CD4-positive, alpha-beta T cell treated with Interleukin-4 for 1 hour (primary cell): ENCODE results near the gene GPR139.

ENCODE experiments used
- DNase-seq, 2 donors: peaks; one replicate each; pipeline ENCODE4 v3.0.0-alpha.2; 2020 to 2022

The GPR139 gene

DNA sequence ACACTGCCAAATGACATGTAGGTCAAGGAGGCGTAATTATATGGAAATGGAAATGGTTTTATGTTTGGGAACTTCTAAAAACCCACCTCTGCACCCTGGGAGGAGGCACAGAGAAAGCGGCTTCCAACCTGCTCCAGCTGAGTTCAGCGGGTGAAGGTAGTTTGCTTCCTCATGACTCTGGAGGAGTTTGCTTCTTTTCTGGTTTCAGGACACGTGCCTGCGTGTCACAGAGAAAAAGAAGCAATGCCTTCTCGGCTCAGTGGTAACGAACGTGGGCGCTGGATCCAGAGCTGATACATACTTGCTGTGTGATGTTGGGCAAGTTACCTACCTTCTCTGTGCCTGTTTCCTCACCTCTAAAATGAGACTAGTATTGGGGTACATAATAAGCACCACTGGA is 22.1 kb downstream of the GPR139 start:
- DNase-seq = no peak

DNA sequence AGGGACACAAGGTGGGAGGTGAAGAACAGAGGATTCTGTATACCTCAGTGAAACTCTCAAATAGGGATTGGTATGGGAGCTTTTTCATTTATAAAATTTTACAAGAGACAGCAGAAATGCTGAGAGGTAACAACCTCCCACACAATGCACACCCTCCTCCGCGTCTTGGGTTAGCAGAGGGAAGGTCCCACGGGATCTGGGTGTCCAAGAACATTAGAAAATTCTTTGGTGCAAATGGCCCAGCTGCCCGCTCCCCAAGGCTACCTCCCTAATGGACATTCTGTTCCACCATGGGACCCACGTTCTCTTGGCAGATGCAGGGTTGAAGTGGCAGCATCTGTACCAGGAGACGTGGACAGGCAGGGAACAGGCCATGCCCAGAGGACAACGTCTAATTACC is 22.5 kb downstream of the GPR139 start:
- no peak for DNase-seq

- no peak for DNase-seq
These were observed 23.9 kb downstream of the GPR139 start for GRCh38 chr16:20049831-20050230.

DNA sequence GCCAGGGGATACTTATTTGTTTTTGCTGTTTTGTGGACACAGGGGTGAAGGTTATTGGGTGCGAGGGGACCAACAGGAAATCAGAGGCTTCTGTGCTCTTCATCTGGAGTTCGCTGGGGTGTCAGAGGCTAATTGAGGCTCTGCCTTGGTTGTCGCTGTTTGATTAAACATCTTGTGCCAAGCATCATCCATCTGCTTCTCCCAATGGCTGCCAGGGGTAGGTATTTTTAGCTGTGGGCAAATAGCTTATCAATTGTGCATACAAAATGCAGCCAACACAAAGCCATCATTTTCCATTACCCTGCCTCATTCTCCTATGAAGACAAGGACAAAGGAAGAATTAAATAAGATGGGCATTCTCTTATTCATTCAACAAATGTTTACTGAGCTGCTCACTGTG is 27.8 kb downstream of the GPR139 start:
- no peak for DNase-seq

DNA sequence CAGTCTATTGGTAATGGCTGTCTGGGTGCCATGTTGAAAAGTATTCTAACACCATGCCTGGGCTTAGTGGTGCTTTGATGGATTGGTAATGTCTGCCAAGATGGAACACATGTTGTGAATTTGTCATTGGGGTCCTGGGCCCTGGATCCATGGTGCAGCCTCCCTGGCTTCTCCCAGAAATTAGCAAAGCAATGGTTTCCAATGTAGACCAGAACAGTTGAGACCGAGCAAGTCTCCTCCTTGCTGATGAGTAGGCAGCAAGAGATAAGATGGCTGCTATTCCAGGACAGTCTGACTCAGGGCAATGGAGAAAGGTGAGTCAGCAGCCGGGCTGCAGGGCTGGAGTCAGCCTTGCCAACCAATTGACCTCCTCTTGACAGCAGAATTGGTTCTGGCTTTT is 30.8 kb downstream of the GPR139 start:
- no peak for DNase-seq

DNA sequence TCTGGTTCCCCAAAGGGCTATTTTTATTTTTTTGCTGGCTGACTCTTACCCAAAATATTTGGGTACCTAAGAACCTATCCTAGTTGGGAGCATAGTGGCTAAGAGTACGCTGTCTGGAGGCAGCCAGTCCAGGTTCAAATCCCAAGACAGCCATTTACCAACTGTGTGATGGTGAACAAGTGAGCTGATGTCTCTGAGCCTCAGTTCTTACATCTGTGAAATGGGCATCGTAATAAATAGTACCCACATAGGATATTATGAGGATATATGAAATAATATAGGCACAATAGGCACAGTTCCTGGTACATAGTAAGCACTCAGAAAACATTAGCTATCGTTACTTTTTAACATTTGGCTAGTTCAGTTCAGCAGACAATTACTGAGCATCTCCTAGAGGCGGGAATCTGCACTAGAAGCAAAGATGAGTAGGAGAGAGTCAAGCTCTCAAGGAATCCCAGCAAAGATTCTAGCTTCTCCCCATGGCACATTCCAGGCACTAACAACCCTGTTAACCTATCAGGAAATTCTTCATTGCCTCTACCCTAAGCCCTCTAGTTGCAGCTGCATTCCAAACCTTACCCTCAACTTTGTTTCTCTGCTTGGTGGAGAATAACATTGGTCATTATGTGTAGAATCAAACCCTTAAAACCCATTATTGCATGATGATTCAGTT is 31.6 kb downstream of the GPR139 start:
- DNase-seq = no peak

GRCh38 chr16:20040011-20040410 is 33.7 kb downstream of the GPR139 start:
- no peak for DNase-seq

- DNase-seq = no peak
These were observed 44.1 kb downstream of the GPR139 start for GRCh38 chr16:20029611-20030010.

DNA sequence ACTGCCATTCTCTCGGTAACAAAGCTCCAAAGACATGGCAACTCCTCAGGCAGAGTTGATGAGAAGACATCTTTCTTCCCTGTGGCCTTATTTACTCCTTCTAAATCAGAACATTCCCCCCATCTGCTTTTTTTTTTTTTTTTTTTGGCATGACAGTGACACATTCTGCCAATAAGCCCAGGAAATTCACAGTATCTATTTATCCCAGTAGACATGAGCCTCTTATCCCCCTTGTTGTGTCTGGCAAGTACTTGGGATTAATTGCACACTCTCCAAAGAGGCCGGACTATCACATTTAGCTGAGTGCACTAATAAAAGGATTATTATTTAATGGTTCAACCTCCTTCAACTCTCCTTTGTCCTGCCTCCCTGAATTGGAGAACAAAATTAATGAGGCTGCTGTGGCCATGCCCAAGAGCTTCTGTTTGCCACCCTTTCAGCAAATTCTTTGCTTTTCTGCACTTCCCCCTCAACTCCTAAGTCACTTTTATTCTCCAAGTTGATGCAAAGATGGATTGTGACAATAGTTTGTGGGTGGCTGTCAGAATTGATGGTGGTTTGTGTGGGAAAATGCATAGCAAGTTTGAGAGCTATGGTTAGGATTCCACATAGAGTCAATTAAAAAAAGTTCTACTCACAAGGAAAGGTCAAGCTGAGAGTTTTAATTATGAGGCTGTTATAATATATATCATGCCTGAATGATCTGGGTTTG is 47.2 kb downstream of the GPR139 start:
- no peak for DNase-seq

- no peak for DNase-seq
These were observed 50.5 kb downstream of the GPR139 start for GRCh38 chr16:20023190-20023589.

DNA sequence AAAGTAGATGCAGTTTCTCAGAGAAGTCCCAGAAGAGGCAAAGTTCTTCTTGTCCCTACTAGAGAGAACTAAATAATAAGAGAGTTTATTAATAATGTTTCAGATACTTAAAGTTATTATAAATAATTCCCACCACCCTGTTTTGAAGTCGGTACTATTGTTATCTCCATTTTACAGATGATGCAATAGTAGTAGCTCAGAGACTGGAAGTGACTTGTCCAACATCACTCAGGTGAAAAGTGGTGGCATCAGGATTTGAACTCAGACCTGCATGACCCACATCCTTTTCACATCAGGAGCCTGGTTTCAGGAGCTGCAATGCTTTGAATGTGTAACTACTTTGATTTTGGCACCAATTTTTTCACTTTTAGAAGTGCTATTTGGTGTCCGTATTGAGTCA is 52.7 kb downstream of the GPR139 start:
- DNase-seq = no peak

DNA sequence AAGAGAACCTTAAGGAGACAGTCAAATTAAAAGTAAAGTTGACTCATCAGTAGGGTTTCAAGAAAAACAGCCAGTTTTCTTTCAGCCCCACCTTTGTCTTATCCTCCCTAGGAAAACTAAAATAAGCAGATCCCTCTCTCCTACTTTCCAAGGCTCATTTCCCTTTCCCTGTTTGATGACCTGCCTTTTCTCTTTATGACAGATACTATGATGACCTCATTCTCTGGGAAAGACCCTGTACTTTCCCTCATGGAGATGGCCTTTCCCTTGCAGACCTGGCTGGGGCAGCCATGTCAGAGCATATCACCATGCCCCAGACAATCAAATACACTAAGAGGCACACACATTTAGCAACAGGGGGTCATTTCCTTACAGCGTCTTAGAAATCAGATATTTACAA is 53.6 kb downstream of the GPR139 start:
- DNase-seq = no peak

GRCh38 chr16:20016234-20016633 is 57.5 kb downstream of the GPR139 start:
- no peak for DNase-seq

DNA sequence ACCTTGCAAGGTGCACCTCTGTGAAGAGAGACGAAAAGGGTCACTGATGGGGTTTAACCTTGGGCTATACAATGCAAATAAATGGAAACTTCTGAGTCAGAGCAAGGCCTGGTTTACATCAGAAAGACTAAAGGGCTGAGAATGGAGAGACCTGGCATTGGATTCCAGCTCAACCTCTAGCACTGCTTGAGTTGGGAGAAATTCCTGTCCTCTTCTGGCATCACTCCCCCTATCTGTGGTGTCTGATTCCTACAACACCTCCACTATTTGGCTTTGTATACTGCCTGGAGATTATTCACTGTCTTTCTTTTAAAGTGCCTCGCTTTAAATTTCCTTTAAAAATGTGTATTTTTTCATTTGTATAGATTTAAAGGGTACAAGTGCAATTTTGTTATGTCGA is 68.8 kb downstream of the GPR139 start:
- DNase-seq = no peak

DNA sequence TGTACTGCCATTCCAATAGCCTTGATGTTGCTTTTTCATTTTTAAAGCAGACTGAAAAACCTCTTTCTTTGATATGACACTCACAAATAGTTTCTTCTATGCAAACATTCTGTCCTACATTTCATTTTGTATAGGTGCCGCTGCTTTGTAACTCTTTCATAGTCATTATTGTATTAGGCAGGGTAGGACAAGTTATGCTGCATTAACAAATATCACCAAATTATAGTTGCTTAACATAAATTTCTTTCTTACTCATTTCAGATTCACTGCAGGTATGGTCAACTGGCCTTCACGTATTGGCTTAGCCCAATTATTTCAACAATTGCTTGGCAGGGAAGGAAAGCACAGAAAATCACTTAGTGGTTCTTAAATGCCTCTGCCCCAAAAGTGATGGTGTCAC is 70.8 kb downstream of the GPR139 start:
- DNase-seq = no peak

GRCh38 chr16:20001856-20002707 is 71.6 kb downstream of the GPR139 start:
- DNase-seq = no peak

DNA sequence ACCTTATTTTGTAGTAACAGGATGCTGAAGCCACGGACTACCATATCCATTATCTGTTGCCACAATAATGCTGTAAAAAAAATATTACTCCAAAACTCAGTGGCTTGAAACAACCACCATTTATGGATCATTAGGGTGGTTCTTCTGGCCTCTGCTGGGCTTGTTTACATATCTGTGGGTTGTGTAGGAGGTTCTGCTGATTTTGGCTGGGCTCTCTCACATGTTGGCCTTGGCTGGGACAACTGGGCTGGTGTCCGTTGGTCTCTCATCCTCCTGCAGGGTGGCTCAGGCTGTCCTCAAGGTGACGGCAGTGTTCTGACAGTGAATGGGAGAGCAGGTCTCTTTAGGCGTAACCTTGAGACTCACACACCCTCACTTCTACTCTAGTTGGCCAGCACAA is 76.0 kb downstream of the GPR139 start:
- no peak for DNase-seq

DNA sequence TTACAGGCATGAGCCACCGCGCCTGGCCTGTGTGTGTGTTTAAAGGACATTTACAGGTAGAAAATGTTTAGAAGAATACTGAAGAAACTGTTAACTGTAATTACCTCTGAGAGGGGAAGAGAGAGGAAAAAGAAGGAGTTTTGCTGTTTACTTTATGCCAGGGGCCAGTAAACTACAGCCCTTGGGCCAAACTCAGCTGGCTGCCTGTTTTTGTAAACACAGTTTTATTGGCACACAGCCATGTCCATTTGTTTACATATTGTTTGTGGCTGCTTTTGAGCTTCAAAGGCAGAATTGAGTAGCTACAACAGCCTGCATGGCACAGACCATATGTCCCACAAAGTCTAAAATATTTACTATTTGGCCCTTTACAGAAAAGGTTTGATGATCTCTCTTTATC is 76.4 kb downstream of the GPR139 start:
- DNase-seq = no peak

DNA sequence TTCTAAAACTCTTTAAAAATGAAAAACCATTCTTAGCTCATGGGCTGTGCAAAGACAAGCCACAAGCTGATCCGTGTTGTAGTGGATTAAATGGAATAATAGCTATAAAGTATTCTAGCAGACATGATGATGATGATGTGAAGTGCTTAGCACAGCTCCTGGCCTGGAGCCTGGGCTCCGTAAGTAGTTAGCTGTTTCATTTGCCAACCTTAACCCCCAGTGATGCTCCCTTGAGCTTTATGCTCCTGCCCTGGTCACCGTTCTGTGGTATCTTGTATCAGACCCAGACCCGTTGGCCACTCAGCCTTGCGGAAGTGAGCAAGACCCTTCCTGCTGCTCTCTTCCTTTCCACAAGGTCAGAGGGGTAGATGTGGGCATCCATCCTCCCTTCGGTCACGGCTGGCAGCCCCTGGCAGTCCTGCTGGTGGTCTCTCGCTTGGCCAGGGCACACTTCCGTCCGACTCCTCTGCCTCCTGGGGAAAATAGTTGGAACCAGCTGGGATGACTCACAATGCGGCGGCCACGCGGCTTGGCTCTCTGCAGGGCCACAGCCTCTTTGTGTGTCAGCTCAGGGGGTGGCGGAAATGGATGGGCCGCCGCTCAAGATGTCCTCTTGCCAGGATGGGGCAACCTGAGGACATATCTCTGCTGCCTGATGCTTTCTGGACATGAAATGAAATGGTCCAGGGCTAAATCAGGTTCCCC is 79.1 kb downstream of the GPR139 start:
- no peak for DNase-seq

- DNase-seq = no peak
These were observed 82.1 kb downstream of the GPR139 start for GRCh38 chr16:19991614-19992013.

DNA sequence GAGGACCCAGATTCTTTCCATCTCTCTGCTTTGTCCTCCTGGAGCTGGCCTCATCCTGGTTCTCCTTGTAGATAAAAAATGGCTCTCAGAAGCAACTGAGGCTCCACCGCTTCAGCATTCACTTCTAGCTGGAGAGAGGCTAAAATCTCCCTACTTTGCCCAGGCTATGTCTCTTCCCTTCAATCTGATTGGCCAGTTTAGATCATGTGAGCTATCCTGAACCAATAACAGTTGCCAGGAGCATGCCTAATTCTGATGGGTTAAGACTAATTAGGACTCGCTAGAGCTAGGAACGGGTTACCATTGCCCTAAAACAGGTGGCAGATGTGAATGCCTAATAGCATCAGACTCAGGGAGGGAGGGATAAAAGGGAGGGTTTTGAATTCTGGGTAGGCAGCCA is 89.6 kb downstream of the GPR139 start:
- no peak for DNase-seq
